HFFc6 (cell line): ENCODE measurements around the gene MYL6B. TPM values are rescaled to one million over a fixed set of nuclear protein-coding genes. Genes with fewer than 3 reads are reported as not detected.
"Not testable (repeated sequence)": the region's sequence is repeated elsewhere in the genome, so short reads cannot be mapped to it uniquely, and the experiment has no call there.

Source experiments
- DNase-seq: peaks from one replicate; pipeline ENCODE4 v3.0.0-alpha.2; 2018
- H3K27ac Mint-ChIP-seq: 2 replicates; pipeline ENCODE4 v1.8.0; 2020; ENCODE audit warnings: mild to moderate bottlenecking, mixed read lengths
- H3K27me3 Mint-ChIP-seq: 2 replicates; pipeline ENCODE4 v1.8.0; 2021; ENCODE audit warnings: mild to moderate bottlenecking, moderate library complexity, mixed read lengths; ENCODE audit not compliant: insufficient read depth
- H3K36me3 Mint-ChIP-seq: 2 replicates; pipeline ENCODE4 v1.8.0; 2021; ENCODE audit warnings: low read depth, mixed read lengths
- H3K4me1 Mint-ChIP-seq: 2 replicates; pipeline ENCODE4 v1.8.0; 2020; ENCODE audit warnings: low read depth, mixed read lengths
- H3K4me3 Mint-ChIP-seq: 2 replicates; pipeline ENCODE4 v1.8.0; 2020; ENCODE audit warnings: mild to moderate bottlenecking, moderate library complexity, mixed read lengths
- H3K9me3 Mint-ChIP-seq: 2 replicates; pipeline ENCODE4 v1.8.0; 2020; ENCODE audit warnings: mild to moderate bottlenecking, mixed read lengths
- CTCF ChIP-seq: fragments of 200-600 bp; sonication (generic); IDR thresholded peaks from 2 replicates; pipeline ENCODE4 v1.5.0; 2021; ENCODE audit warnings: antibody characterized with exemption, mild to moderate bottlenecking
- total RNA-seq, 6 experiments: library from RNA; stranded (reverse); fragmentation: NEBNext Ultra II Directional; extraction: Animal tissue kit (Norgen Biotek cat#: 25700); gene quantifications; 2 replicates in 1 of 6; 3 replicates in 5 of 6; pipeline ENCODE4 v1.2.3, GENCODE V29; 2021

MYL6B gene
- total RNA-seq, 6 experiments from 2014 or later: 84.5 to 119 (median 108) TPM

GRCh38 chr12:56189099-56189917 is 36.9 kb downstream of the MYL6B start, which contains the start of gene SMARCC2:
Gene SMARCC2, minus strand, starts transcription at chr12:56189483. Its CDS starts 22 bp downstream, at chr12:56189461.
- peaks cover 21% of the 10 kb centered on the region for H3K36me3 Mint-ChIP-seq
- peaks cover 46% of the 10 kb centered on the region for H3K4me1 Mint-ChIP-seq
- H3K9me3 Mint-ChIP-seq: 0 out of 2 replicates have a peak, but pooled peaks cover 3% of the 10 kb centered on the region
- H3K4me3 Mint-ChIP-seq: peak within 1 kb of the TSS; percentile 95
- H3K27ac Mint-ChIP-seq: peak within 1 kb of the TSS; percentile 89
- peak; percentile 84 for TF ChIP-seq CTCF
- DNase-seq: peak; percentile 80
- peaks cover 7% of the 10 kb centered on the region for H3K27me3 Mint-ChIP-seq

- TF ChIP-seq CTCF: peak; percentile 53
- H3K27me3 Mint-ChIP-seq: peaks cover 7% of the 10 kb centered on the region
- H3K27ac Mint-ChIP-seq: peak overlapping the region; percentile 89
- H3K4me1 Mint-ChIP-seq: peaks cover 52% of the 10 kb centered on the region
- peak overlapping the region; percentile 95 for H3K4me3 Mint-ChIP-seq
- peaks cover 15% of the 10 kb centered on the region for H3K36me3 Mint-ChIP-seq
- peak; percentile 77 for DNase-seq
- 0 out of 2 replicates have a peak, but pooled peaks cover 3% of the 10 kb centered on the region for H3K9me3 Mint-ChIP-seq
These were observed 37.7 kb downstream of the MYL6B start for GRCh38 chr12:56189918-56190694.

- TF ChIP-seq CTCF: no peak
- no peak for DNase-seq
These were observed 38.3 kb downstream of the MYL6B start for GRCh38 chr12:56190695-56191155.

GRCh38 chr12:56192582-56192981 is 40.2 kb downstream of the MYL6B start:
- H3K9me3 Mint-ChIP-seq: 0 out of 2 replicates have a peak, but pooled peaks cover 3% of the 10 kb centered on the region
- no peak for DNase-seq
- H3K27ac Mint-ChIP-seq: peak overlapping the region; percentile 79; the same call in 1 of the 2 replicates
- H3K36me3 Mint-ChIP-seq: peaks cover 7% of the 10 kb centered on the region
- H3K27me3 Mint-ChIP-seq: peaks cover 10% of the 10 kb centered on the region
- TF ChIP-seq CTCF: no peak
- H3K4me1 Mint-ChIP-seq: peaks cover 50% of the 10 kb centered on the region
- no peak overlapping the region for H3K4me3 Mint-ChIP-seq

More at GRCh38 chr12:56190695-56191155, 38.3 kb downstream of the MYL6B start:
- Mint-ChIP-seq H3K27ac (peak overlapping the region; percentile 89), H3K27me3 (peaks cover 7% of the 10 kb centered on the region), H3K4me3 (peak overlapping the region; percentile 95), H3K9me3 (0 out of 2 replicates have a peak, but pooled peaks cover 3% of the 10 kb centered on the region), H3K36me3 (peaks cover 13% of the 10 kb centered on the region), H3K4me1 (peaks cover 52% of the 10 kb centered on the region)

GRCh38 chr12:56193025-56193578 is 40.7 kb downstream of the MYL6B start:
- TF ChIP-seq CTCF: peak; percentile 93
- peaks cover 10% of the 10 kb centered on the region for H3K27me3 Mint-ChIP-seq
- DNase-seq: peak; percentile 82
- H3K27ac Mint-ChIP-seq: peak overlapping the region; percentile 79
- peaks cover 6% of the 10 kb centered on the region for H3K36me3 Mint-ChIP-seq
- peaks cover 50% of the 10 kb centered on the region for H3K4me1 Mint-ChIP-seq
- H3K9me3 Mint-ChIP-seq: 0 out of 2 replicates have a peak, but pooled peaks cover 3% of the 10 kb centered on the region
- H3K4me3 Mint-ChIP-seq: 0 out of 2 replicates have a peak overlapping the region, but pooled peaks have one; percentile 12

- H3K9me3 Mint-ChIP-seq, H3K36me3 Mint-ChIP-seq, H3K27me3 Mint-ChIP-seq: not testable (repeated sequence)
- Mint-ChIP-seq H3K27ac (peak overlapping the region; percentile 94), H3K4me1 (peaks cover 50% of the 10 kb centered on the region), H3K4me3 (peak overlapping the region; percentile 49; the same call in 1 of the 2 replicates)
- peak; percentile 98 for DNase-seq
These were observed 44.6 kb downstream of the MYL6B start for GRCh38 chr12:56196818-56197550.
